AML-193 (cell line): ENCODE results near the gene PTP4A2.

Source experiments
- DNase-seq, 2 experiments: peaks; one replicate each; lab custom pipeline; 2025; lab: John Stamatoyannopoulos, UW

PTP4A2 gene

GRCh38 chr1:31938184-31938975 lies at the start of gene PTP4A2:
TSS of gene PTP4A2 (minus strand) at chr1:31938368. CDS start at chr1:31919065, 19,303 bp downstream.
- DNase-seq, result peak; percentile 90 to 92

DNA sequence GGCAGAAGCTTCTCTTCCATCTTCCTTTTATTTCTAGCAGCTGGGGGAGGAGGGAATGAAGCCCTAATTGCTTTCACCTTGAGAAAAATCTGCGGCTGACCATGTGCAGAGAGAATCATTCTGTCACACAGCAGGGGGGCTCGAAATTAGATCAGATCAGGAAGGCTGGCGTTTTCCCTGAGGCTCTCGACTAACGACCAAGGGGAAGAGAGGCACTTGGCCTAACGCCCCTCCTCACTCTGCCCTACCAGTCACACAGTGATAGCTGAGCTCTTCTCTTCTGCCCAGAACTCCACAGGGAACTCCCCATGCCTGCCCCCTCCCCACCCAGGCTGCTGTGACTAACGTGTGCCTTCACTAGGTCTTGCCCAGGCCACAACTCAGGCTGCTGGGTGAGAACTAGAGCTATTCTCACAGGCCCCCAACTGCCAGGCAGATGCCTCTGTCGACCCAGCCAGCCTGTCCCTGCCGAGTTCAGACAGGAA lies 49.0 kb upstream of the PTP4A2 start:
- DNase-seq, result no peak

DNA sequence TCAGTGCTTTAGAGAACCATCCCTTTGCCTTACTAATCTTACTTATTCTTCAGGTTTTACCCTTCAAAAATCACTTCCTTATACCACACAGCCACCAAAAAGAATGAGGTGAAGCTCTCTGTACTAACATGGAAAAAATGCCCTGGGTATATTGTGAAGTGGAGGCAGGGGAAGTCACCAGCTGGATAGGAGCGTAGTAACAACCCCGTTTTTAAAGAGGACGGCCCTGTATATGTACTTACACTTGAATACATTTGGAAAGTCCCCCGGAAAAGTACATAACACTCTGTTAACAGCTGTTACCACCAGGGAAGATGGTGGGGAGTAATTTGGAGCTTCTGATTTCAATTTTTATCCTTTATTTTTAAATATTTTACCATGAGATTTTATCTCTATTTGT lies 47.3 kb upstream of the PTP4A2 start:
- no peak for DNase-seq

DNA sequence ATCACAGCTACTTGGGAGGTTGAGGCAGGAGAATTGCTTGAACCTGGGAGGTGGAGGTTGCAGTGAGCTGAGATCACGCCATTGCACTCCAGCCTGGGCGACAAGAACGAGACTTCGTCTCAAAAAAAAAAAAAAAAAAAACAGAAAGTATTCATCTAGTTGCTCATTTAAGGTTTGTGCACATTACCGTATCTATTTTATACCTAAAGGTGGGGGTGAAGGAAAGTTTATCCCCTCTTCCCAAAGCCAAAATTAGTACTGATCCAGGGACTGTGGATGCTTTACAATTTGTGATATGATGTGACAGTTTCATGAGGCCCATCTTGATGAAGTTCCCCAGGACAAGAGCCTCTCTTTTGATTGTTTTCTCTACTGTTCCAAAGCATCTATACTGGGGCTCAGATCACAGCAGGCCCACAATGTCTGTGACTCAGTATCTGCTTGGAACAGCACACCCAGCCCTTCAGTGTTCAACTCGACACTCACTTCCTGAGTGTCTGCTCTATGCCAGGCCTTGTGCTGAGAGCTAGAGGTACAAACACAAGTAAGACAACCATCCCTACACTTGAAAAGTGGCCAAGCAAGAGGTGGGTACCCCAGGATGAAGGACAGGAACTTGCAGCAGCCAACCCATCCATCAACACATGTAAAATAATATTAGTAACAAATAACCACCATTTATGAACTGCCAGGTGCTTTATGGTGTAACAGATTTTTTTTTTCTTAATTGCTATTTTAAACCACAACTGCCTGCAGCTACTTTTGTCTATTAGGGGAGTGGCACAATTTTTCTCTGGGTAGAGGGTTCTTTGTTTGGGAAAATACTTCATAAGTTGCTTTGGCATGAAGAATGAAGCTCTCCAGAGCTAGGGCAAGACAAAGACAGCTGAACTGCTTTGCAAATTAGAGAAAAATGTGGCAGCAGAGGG lies 46.5 kb upstream of the PTP4A2 start:
- DNase-seq, result no peak

DNA sequence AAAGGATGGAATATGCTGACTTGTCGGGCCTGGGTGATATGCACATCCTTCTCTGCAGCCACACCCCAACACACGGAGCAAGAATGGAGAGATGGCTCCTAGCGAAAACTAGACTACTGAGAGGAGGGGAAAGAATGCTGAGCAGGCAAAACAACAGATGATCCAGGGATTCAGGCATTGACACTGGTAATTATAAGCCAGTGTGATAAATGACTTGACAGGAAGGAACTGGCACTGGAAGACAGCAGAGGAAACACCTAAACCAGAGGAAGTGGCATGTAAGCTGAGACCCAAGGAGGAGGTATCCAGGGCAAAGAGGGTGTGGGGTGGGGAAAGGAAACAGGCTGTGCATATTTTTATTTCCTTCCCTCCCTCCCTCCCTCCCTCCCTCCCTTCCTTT lies 43.8 kb upstream of the PTP4A2 start:
- peak; percentile 18 to 38 for DNase-seq

DNA sequence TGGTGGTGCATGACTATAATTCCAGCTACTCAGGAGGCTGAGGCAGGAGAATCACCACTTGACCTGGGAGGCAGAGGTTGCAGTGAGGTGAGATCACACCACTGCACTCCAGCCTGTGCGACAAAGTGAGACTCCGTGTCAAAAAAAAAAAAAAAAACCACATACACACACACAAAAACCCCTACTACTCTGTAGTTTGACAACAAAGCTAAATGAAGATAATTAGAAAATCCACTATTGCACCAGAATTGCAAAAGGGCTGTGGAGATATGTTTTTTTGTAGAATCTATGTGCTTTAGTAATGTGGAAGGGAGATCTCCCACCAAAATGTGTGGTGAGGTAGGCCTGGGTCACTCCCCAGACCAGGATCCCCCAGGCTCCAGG lies 43.3 kb upstream of the PTP4A2 start:
- DNase-seq, result no peak

- no peak for DNase-seq
Observed at GRCh38 chr1:31980835-31981455, 42.8 kb upstream of the PTP4A2 start.

DNA sequence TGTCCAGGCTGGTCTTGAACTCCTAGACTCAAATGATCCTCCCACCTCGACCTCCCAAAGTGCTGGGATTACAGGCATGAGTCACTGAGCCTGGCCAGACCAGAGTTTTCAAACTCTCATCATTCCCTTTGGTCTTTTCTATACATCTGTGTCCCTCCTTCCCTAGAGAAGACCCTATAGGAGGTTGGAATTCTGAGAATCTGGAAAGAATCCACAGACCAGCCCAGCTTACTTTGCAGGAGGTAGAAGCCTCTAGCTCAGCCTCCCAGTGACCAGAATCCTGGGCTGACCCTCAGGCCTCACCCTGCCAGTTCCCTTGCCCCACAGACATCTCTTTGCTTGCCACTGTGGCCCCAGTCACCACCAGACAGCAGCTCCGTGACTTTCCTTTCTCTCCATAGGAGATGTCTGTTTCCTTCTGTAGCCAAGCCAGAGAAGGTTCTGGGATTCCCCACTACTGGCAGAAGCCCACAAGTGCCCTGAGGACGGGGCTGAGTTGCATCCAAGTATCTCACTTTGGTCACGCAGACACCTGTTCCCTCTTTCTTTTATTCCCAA lies 40.8 kb upstream of the PTP4A2 start:
- no peak for DNase-seq

GRCh38 chr1:31977385-31978131 lies 39.4 kb upstream of the PTP4A2 start:
- peak; percentile 22 to 39 for DNase-seq

DNA sequence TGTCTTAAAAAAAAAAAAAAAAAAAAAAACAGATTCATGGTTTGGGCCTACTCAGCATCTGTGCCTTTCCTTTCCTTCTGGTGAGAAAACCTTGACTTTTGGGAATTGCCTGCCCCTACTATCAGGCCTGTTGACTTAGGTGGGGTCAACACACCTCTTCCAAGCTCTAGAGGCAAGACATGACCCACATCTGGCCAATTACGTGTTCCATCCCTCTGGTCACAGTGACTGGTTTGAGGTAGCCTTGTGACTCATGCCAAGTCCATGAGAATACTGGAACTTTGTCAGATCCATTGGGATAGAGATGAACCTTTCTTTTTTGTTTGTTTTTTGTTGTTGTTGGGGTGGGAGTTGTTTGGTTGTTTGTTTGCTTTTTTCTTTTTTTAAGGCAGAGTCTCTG lies 38.2 kb upstream of the PTP4A2 start:
- no peak for DNase-seq

GRCh38 chr1:31970873-31971272 lies 32.7 kb upstream of the PTP4A2 start:
- no peak for DNase-seq

GRCh38 chr1:31961536-31961935 lies 23.4 kb upstream of the PTP4A2 start:
- no peak for DNase-seq

DNA sequence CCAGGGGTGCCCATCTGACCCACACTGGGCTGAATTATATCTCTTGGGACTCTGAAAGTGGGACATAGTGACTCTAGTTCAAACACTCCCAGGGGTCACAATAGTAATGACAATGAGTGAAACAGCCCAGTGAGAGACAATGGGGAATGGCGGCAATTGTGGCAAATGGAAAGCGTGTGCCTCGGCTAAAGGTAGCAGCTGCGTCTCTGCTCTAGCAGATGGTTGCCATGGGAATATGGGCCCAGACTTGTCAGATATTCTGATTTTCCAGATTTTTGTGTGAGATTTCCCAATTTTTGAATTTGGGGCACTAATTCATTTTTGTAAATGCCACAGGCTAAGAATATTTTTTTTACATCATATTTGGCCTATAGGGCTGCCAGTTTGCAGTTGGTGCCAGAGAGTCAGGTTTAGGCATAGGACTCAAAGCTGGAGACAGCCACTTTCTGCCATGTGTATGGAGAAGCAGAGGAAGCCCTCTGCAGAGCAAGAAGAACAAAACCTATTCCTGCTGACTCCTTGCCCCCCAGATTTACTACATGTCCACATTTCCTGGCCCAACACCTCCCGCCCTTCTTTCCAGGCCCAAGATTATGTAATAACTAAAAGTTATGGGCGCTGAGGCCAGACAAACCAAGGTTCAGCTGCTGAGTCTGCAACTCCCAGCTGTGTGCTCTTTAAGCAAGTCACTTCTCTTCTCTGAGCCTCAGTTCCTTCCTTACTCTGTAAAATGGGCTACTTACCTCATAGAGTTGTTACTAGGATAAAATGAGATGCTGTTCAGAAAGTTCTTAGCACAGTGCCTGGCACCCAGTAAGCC lies 21.6 kb upstream of the PTP4A2 start:
- DNase-seq, result no peak

DNA sequence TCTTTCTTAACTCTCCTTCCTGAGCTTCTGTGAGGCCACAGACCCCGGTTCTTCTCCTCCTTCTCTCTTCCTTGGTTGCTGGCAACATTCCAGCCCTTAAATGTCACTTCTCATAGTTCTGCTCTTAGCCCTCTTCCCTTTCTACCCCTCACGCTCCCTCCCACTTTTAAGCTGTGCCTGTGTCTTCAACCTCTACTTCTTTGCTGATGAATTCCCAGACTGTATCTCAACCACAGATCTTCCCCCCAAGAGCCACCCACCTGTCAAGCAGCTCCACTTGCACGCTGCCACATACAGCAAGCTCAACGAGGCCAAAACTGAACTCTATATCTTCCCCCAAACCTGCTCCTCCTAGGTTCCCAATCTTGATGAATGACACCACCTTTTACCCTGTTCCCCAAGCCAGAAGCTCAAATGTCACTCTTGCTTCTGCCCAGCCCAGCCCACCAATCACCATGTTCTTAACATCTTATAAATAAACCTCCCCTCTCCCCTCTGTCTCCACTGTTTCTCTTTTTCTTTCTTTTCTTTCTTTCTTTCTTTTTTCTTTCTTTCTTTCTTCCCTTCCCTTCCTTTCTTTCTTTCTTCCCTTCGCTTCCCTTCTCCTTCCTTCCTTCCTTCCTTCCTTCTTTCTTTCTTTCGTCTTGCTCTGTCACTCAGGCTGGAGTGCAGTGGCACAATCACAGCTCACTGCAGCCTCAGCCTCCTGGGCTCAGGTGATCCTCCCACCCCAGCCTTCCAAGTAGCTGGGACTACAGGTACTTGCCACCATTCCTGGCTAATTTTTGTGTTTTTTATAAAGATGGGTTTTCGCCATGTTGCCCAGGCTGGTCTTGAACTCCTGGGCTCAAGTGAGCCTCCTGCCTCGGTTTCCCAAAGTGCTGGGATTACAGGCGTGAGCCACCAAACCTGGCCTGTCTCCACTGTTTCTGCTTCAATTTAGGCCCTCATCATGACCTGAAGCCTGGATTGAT lies 19.8 kb upstream of the PTP4A2 start:
- peak; percentile 87 to 89 for DNase-seq

DNA sequence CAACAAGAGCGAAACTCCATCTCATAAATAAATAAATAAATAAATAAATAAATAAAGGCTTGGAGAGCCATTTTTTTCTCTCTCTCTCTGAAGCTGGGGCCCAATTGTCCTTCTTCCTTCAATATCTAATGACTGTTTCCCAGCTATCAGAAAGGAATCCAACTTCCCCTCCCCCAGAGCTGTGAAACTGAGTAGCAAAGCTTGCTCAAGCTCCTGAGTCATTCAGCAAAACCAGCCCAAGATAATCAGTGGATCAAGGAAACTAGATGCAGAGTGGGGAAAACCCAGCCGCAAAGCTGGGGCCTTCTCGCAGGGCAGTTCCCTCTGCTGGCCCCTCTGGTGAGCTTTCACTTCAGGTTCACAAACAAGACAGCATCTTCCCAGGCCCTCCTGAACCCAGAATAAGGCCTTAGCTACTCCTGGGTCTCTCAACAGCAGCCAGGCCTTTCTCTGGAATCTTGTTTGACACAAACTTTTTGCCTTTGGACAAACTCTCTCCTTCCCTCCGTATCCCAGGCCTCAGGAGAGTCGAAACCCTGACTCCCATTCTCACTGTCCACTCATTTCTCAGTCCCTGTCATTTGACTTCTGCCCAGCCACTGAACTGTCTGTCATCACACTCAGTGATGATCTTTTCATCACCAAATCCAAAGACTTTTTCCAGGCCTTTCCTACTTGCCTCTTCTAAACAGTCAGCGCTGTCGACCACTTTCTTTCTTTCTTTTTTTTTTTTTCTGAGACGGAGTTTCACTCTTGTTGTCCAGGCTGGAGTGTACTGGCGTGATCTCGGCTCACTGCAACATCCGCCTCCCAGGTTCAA lies 18.0 kb upstream of the PTP4A2 start:
- DNase-seq, result peak; percentile 83 to 85

DNA sequence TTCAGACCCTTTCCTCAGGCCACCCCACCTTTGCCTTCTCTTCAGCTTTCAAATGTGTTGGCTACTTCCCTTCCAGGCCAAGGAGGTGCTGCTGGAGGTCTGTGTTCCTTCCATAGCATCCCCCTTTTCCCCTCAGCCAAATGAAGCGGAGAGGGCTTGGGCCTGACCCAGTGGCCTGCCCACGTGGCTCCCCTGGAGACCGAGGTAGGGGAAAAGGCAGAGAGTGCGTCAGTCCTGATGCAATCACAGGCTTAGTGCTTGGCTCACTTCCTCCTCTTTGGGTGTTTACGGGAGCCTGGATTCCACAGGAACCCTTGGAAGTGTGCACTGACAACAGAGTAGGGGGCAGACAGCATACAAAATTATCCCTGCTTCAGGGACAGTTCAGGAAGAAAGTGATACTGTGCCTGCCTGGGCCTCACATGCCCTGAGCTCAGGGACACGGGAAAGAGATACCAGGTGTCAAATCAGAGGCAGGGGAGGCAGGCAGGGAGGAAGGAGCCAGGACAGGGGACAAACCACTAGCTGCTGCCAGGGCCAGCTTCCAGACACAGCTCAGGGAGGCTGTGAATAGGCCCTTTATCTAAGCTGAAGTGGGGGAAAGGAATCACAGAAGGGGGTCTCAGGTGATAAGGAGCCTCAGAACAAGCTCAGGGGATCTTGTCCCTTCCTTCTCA lies 16.6 kb upstream of the PTP4A2 start:
- no peak for DNase-seq

DNA sequence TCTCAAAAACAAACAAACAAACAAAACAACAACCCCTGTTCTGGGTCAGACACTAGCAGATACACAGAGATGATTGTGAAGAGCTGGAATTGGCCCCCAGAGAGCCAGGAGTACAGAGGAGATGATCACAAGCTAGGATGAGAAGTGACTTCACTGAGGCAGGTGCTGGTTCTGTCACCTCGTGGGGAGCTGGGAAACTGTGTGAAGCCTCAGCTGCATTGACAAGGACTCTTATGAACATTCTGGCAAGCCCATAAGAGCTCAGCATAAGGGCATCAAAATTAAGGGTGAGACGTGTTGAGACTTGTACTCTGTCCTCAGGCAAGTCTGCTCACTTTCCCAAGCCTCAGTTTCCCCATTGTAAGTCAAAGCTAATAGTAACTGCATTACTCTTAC lies 14.7 kb upstream of the PTP4A2 start:
- no peak for DNase-seq

- DNase-seq, result no peak
Observed at GRCh38 chr1:31951276-31951675, 13.1 kb upstream of the PTP4A2 start.
